Measurements from ENCODE around the gene RIPOR2.

GRCh38 chr6:24924580-24925356 lies 11.0 kb downstream of the RIPOR2 start:
- TF ChIP-seq POLR2AphosphoS5 (IDR thresholded peaks at IDR 0.05; ENCODE audit: low read depth, low read length) (no peak), POLR2A (IDR thresholded peaks at IDR 0.05; ENCODE audit: low read depth, low read length) (no peak), TAF1 (IDR thresholded peaks at IDR 0.05; ENCODE audit: low read depth, low read length) (no peak)
